ENCODE data around the gene SKAP2.

DNA sequence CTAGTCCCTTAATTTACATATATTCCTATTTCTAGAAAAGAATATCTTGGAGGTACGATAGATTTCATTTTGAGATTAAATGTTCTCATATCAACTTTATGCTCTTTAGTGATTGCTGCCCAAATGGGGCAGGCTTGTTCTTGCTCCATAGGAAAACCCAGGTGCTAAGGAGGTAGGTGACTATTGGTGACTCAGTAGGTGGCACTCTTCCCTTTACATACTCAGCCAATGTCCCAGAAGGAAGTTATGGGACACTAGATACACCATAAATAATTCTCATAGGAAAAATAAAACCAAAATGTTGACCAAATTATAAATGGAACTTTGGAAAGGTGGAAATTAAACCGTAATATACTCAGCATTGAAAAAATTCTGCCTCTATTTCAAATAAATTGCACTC, 4.0 kb downstream of the SKAP2 start:
- TF ChIP-seq, protein P1, sequence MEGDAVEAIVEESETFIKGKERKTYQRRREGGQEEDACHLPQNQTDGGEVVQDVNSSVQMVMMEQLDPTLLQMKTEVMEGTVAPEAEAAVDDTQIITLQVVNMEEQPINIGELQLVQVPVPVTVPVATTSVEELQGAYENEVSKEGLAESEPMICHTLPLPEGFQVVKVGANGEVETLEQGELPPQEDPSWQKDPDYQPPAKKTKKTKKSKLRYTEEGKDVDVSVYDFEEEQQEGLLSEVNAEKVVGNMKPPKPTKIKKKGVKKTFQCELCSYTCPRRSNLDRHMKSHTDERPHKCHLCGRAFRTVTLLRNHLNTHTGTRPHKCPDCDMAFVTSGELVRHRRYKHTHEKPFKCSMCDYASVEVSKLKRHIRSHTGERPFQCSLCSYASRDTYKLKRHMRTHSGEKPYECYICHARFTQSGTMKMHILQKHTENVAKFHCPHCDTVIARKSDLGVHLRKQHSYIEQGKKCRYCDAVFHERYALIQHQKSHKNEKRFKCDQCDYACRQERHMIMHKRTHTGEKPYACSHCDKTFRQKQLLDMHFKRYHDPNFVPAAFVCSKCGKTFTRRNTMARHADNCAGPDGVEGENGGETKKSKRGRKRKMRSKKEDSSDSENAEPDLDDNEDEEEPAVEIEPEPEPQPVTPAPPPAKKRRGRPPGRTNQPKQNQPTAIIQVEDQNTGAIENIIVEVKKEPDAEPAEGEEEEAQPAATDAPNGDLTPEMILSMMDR (conservative IDR thresholded peaks at IDR 0.05; ENCODE audit: low read depth, low read length): no peak
- no peak for TF ChIP-seq EZH2 (IDR thresholded peaks at IDR 0.05; ENCODE audit: borderline replicate concordance, low read depth, low read length, poor library complexity, severe bottlenecking)
